Measurements from ENCODE around the gene LIPG. TPM values are rescaled to one million over a fixed set of nuclear protein-coding genes. Genes with fewer than 3 reads are reported as not detected.

Gene LIPG
- total and polyA plus RNA-seq, 2 of the 13 experiments (the other 11 are each of a cell fraction or from before 2014, with no cell fraction given), result 0.96 to 10.8 TPM

DNA sequence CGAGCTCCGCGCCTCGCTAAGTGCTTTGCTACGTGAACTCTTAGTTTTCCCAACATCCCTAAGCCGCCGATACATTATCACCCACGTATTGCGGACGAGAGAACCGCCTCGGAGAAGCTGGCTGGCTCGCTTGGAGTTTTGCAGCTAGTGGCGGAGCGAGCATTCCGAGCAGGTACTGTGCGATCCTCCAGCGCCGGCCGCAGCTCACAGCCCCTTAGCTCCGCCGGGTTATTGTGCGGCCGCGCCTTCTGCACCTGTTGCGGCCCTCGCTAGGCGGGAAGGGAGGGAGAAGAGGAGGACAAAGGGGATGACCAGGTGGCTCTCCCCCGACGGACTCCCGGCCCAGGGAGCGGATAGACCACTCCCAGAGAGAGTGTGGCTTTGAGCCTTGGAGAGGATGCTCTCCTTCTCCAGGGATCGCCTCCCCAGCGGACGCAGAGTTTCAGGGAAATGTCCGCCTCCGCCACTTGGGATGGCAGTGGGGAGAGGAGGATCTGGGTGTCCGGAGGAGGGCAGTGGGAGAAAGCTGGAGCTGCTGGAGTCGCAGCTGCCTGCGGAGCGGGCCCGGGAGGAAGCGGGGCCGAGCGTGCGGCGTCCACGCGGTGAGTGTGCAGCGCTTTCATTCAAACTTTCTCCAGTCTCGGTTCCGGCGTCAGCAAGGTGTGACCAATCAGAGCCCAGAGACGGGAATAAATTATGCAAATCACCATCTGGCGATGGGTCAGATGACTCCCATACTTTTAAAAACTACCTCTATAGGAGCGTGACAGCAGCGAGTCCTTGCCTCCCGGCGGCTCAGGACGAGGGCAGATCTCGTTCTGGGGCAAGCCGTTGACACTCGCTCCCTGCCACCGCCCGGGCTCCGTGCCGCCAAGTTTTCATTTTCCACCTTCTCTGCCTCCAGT is at the start of gene LIPG (continued):
- TF ChIP-seq, protein P1, sequence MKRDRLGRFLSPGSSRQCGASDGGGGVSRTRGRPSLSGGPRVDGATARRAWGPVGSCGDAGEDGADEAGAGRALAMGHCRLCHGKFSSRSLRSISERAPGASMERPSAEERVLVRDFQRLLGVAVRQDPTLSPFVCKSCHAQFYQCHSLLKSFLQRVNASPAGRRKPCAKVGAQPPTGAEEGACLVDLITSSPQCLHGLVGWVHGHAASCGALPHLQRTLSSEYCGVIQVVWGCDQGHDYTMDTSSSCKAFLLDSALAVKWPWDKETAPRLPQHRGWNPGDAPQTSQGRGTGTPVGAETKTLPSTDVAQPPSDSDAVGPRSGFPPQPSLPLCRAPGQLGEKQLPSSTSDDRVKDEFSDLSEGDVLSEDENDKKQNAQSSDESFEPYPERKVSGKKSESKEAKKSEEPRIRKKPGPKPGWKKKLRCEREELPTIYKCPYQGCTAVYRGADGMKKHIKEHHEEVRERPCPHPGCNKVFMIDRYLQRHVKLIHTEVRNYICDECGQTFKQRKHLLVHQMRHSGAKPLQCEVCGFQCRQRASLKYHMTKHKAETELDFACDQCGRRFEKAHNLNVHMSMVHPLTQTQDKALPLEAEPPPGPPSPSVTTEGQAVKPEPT (CRISPR knock-in tag; IDR thresholded peaks at IDR 0.05; ENCODE audit: low read depth), result 0 out of 2 replicates have a peak, but pooled peaks have one; percentile 26
- TF ChIP-seq MXI1 (IDR thresholded peaks at IDR 0.05; ENCODE audit: borderline replicate concordance, low read depth, low read length) (peak; percentile 86; the same call in 1 of the 3 replicates), RBFOX2 (IDR thresholded peaks at IDR 0.05; ENCODE audit: low read depth, low read length) (no peak), PAWR (CRISPR knock-in tag; IDR thresholded peaks at IDR 0.05; ENCODE audit: borderline replicate concordance) (no peak), ZNF446 (CRISPR knock-in tag; IDR thresholded peaks at IDR 0.05) (0 out of 2 replicates have a peak, but pooled peaks have one; percentile 49), NONO (IDR thresholded peaks at IDR 0.05) (no peak), NONO (CRISPR knock-in tag; conservative IDR thresholded peaks at IDR 0.05) (peak; percentile 35; the same call in 1 of the 2 replicates), ZKSCAN5 (CRISPR knock-in tag; IDR thresholded peaks at IDR 0.05) (no peak), CENPT (CRISPR knock-in tag; IDR thresholded peaks at IDR 0.05; ENCODE audit: low read depth) (peak; percentile 83; the same call in 1 of the 2 replicates), ZNF335 (CRISPR knock-in tag; IDR thresholded peaks at IDR 0.05) (no peak), TAF1 (CRISPR knock-in tag; IDR thresholded peaks at IDR 0.05) (peak; percentile 44; the same call in 1 of the 2 replicates), ZNF530 (CRISPR knock-in tag; IDR thresholded peaks at IDR 0.05; ENCODE audit: low read depth) (no peak), HDAC2 (CRISPR knock-in tag; IDR thresholded peaks at IDR 0.05) (0 out of 2 replicates have a peak, but pooled peaks have one; percentile 22), MYC (CRISPR knock-in tag; IDR thresholded peaks at IDR 0.05; ENCODE audit: borderline replicate concordance) (peak; percentile 79; the same call in 1 of the 2 replicates), SETDB1 (CRISPR knock-in tag; IDR thresholded peaks at IDR 0.05; ENCODE audit: borderline replicate concordance) (0 out of 2 replicates have a peak, but pooled peaks have one; percentile 59), ZNF883 (CRISPR knock-in tag; IDR thresholded peaks at IDR 0.05; ENCODE audit: not compliant biosample characterization) (peak; percentile 32), ZSCAN30 (CRISPR knock-in tag; IDR thresholded peaks at IDR 0.05) (no peak)
- TF ChIP-seq, protein P2, sequence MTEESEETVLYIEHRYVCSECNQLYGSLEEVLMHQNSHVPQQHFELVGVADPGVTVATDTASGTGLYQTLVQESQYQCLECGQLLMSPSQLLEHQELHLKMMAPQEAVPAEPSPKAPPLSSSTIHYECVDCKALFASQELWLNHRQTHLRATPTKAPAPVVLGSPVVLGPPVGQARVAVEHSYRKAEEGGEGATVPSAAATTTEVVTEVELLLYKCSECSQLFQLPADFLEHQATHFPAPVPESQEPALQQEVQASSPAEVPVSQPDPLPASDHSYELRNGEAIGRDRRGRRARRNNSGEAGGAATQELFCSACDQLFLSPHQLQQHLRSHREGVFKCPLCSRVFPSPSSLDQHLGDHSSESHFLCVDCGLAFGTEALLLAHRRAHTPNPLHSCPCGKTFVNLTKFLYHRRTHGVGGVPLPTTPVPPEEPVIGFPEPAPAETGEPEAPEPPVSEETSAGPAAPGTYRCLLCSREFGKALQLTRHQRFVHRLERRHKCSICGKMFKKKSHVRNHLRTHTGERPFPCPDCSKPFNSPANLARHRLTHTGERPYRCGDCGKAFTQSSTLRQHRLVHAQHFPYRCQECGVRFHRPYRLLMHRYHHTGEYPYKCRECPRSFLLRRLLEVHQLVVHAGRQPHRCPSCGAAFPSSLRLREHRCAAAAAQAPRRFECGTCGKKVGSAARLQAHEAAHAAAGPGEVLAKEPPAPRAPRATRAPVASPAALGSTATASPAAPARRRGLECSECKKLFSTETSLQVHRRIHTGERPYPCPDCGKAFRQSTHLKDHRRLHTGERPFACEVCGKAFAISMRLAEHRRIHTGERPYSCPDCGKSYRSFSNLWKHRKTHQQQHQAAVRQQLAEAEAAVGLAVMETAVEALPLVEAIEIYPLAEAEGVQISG (CRISPR knock-in tag; IDR thresholded peaks at IDR 0.05), result peak; percentile 55; the same call in 1 of the 2 replicates
- TF ChIP-seq, protein P3, sequence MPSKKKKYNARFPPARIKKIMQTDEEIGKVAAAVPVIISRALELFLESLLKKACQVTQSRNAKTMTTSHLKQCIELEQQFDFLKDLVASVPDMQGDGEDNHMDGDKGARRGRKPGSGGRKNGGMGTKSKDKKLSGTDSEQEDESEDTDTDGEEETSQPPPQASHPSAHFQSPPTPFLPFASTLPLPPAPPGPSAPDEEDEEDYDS (CRISPR knock-in tag; IDR thresholded peaks at IDR 0.05), result peak; percentile 44; the same call in 1 of the 2 replicates
- TF ChIP-seq, protein P4, sequence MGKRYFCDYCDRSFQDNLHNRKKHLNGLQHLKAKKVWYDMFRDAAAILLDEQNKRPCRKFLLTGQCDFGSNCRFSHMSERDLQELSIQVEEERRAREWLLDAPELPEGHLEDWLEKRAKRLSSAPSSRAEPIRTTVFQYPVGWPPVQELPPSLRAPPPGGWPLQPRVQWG (CRISPR knock-in tag; IDR thresholded peaks at IDR 0.05; ENCODE audit: borderline replicate concordance, low read depth), result no peak
- TF ChIP-seq, protein P5, sequence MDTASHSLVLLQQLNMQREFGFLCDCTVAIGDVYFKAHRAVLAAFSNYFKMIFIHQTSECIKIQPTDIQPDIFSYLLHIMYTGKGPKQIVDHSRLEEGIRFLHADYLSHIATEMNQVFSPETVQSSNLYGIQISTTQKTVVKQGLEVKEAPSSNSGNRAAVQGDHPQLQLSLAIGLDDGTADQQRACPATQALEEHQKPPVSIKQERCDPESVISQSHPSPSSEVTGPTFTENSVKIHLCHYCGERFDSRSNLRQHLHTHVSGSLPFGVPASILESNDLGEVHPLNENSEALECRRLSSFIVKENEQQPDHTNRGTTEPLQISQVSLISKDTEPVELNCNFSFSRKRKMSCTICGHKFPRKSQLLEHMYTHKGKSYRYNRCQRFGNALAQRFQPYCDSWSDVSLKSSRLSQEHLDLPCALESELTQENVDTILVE (CRISPR knock-in tag; IDR thresholded peaks at IDR 0.05), result no peak
